ENCODE results near the gene VGLL1.

- TF ChIP-seq CTCF (conservative IDR thresholded peaks at IDR 0.05; ENCODE audit: low read depth in 2 of 2): no peak
- TF ChIP-seq EZH2 (IDR thresholded peaks at IDR 0.05; ENCODE audit: low read depth, unreplicated experiment): no peak
- TF ChIP-seq REST (IDR thresholded peaks at IDR 0.05; ENCODE audit: unreplicated experiment): no peak
- TF ChIP-seq POLR2AphosphoS5 (IDR thresholded peaks at IDR 0.05; ENCODE audit: low read depth): no peak
- no peak for TF ChIP-seq EZH2phosphoT487 (IDR thresholded peaks at IDR 0.05; ENCODE audit: unreplicated experiment)
- TF ChIP-seq ETS1 (IDR thresholded peaks at IDR 0.05): no peak
Measured at GRCh38 chrX:136600059-136600458, 68.0 kb downstream of the VGLL1 start.
